A673 (cell line): ENCODE results near the gene PALLD.

Experiments used
- CTCF ChIP-seq: fragments of 300-800, 200-600 bp; sonication (generic); conservative IDR thresholded peaks from 2 replicates; pipeline ENCODE4 v1.5.1; 2017; ENCODE audit warnings: low read depth, mild to moderate bottlenecking, antibody characterized with exemption, low read length, moderate library complexity, mixed read lengths
- EZH2 ChIP-seq: fragments of 200-600 bp; sonication (generic); IDR thresholded peaks from 2 replicates; pipeline ENCODE4 v1.6.1; 2017; ENCODE audit warnings: borderline replicate concordance, low read depth, mild to moderate bottlenecking, mixed read lengths, antibody characterized with exemption, low read length; ENCODE audit not compliant: poor library complexity, severe bottlenecking

- TF ChIP-seq CTCF (no peak), EZH2 (no peak)
These were observed 186.7 kb downstream of the PALLD start for GRCh38 chr4:168683595-168683994.
